HepG2 (cell line): ENCODE data around the gene PIK3C3.

ENCODE experiments used
- CBX5 ChIP-seq: sonication (generic); formaldehyde crosslinking; IDR thresholded peaks from 2 replicates; pipeline ENCODE4 v1.4.0; 2020; ENCODE audit warnings: missing genetic modification reagents, borderline replicate concordance
- EED ChIP-seq: sonication (generic); formaldehyde crosslinking; IDR thresholded peaks from 2 replicates; pipeline ENCODE4 v1.5.0; 2020; ENCODE audit warnings: mild to moderate bottlenecking, missing genetic modification reagents
- FOXK1 ChIP-seq: sonication (generic); formaldehyde crosslinking; IDR thresholded peaks from 2 replicates; pipeline ENCODE4 v1.4.0; 2020; ENCODE audit warnings: low read depth, missing genetic modification reagents, borderline replicate concordance
- GABPB1 ChIP-seq: IDR thresholded peaks from 2 replicates; pipeline ENCODE4 v1.6.1; 2016; ENCODE audit warnings: mild to moderate bottlenecking, missing genetic modification reagents, moderate library complexity, missing compliant biosample characterization
- MYNN ChIP-seq: sonication (generic); formaldehyde crosslinking; IDR thresholded peaks from 2 replicates; pipeline ENCODE4 v1.4.0; 2020; ENCODE audit warnings: mild to moderate bottlenecking, low read depth, missing genetic modification reagents
- ZFP36L1 ChIP-seq: sonication (generic); formaldehyde crosslinking; IDR thresholded peaks from 2 replicates; pipeline ENCODE4 v1.8.0; 2022; ENCODE audit warnings: mild to moderate bottlenecking, missing genetic modification reagents, moderate library complexity
- ZNF274 ChIP-seq: sonication (generic); formaldehyde crosslinking; IDR thresholded peaks from 2 replicates; pipeline ENCODE4 v1.5.1; 2020; ENCODE audit warnings: mild to moderate bottlenecking, missing genetic modification reagents
- ZNF468 ChIP-seq: sonication (generic); formaldehyde crosslinking; IDR thresholded peaks from 2 replicates; pipeline ENCODE4 v1.8.0; 2022; ENCODE audit warnings: mild to moderate bottlenecking, moderate library complexity, missing genetic modification reagents
- ZNF777 ChIP-seq: sonication (generic); formaldehyde crosslinking; IDR thresholded peaks from 2 replicates; pipeline ENCODE4 v1.4.0; 2020; ENCODE audit warnings: missing genetic modification reagents
- TF ChIP-seq, protein P1 (sequence below): sonication (generic); formaldehyde crosslinking; IDR thresholded peaks from 2 replicates; pipeline ENCODE4 v1.4.0; 2020; ENCODE audit warnings: missing genetic modification reagents, borderline replicate concordance
- TF ChIP-seq, protein P2 (sequence below): sonication (generic); formaldehyde crosslinking; IDR thresholded peaks from 2 replicates; pipeline ENCODE4 v1.5.0; 2020; ENCODE audit warnings: mild to moderate bottlenecking, missing genetic modification reagents, moderate library complexity
- TF ChIP-seq, protein P3 (sequence below): sonication (generic); formaldehyde crosslinking; IDR thresholded peaks from 2 replicates; pipeline ENCODE4 v1.4.0; 2020; ENCODE audit warnings: missing genetic modification reagents, borderline replicate concordance
- TF ChIP-seq, protein P4 (sequence below): sonication (generic); formaldehyde crosslinking; IDR thresholded peaks from 2 replicates; pipeline ENCODE4 v1.9.0; 2021; ENCODE audit warnings: missing genetic modification reagents, borderline replicate concordance

DNA sequence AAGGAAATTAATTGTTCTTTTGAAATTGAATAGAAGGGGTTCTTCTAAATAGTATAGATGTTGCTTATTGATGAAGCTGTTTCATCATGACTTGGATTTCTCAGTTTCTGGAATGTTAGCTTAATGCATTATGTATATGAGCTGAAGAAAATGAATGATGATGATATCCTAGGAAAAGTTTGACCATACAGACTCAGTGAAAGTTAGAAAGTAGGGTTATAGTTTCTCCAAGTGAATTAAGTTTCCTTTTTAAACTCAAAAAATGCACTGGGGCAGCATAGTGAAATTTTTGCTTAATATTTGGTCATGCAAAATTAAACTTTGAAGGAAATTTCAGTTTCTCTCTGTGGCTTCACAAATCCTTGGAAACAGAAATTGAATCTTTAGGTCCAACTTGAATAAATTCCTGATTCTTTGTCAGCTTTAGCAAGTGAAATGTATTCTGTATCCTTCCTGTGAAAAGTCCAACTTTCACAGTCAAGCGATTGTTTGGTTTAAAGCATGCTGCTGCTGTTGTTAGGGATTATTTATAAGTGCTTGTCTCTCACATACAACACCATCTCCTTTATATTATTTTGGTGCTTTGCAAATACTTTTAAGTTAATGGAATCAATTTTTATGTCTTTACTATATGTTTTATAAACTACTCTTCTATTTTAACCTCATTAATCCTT lies 78.2 kb downstream of the PIK3C3 start:
- no peak for TF ChIP-seq CBX5 (CRISPR knock-in tag)
- TF ChIP-seq ZNF777 (CRISPR knock-in tag): no peak
- TF ChIP-seq, protein P1, sequence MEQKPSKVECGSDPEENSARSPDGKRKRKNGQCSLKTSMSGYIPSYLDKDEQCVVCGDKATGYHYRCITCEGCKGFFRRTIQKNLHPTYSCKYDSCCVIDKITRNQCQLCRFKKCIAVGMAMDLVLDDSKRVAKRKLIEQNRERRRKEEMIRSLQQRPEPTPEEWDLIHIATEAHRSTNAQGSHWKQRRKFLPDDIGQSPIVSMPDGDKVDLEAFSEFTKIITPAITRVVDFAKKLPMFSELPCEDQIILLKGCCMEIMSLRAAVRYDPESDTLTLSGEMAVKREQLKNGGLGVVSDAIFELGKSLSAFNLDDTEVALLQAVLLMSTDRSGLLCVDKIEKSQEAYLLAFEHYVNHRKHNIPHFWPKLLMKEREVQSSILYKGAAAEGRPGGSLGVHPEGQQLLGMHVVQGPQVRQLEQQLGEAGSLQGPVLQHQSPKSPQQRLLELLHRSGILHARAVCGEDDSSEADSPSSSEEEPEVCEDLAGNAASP: no peak
- no peak for TF ChIP-seq ZFP36L1 (CRISPR knock-in tag)
- TF ChIP-seq, protein P2, sequence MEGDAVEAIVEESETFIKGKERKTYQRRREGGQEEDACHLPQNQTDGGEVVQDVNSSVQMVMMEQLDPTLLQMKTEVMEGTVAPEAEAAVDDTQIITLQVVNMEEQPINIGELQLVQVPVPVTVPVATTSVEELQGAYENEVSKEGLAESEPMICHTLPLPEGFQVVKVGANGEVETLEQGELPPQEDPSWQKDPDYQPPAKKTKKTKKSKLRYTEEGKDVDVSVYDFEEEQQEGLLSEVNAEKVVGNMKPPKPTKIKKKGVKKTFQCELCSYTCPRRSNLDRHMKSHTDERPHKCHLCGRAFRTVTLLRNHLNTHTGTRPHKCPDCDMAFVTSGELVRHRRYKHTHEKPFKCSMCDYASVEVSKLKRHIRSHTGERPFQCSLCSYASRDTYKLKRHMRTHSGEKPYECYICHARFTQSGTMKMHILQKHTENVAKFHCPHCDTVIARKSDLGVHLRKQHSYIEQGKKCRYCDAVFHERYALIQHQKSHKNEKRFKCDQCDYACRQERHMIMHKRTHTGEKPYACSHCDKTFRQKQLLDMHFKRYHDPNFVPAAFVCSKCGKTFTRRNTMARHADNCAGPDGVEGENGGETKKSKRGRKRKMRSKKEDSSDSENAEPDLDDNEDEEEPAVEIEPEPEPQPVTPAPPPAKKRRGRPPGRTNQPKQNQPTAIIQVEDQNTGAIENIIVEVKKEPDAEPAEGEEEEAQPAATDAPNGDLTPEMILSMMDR (CRISPR knock-in tag): no peak
- TF ChIP-seq MYNN: no peak
- TF ChIP-seq, protein P3, sequence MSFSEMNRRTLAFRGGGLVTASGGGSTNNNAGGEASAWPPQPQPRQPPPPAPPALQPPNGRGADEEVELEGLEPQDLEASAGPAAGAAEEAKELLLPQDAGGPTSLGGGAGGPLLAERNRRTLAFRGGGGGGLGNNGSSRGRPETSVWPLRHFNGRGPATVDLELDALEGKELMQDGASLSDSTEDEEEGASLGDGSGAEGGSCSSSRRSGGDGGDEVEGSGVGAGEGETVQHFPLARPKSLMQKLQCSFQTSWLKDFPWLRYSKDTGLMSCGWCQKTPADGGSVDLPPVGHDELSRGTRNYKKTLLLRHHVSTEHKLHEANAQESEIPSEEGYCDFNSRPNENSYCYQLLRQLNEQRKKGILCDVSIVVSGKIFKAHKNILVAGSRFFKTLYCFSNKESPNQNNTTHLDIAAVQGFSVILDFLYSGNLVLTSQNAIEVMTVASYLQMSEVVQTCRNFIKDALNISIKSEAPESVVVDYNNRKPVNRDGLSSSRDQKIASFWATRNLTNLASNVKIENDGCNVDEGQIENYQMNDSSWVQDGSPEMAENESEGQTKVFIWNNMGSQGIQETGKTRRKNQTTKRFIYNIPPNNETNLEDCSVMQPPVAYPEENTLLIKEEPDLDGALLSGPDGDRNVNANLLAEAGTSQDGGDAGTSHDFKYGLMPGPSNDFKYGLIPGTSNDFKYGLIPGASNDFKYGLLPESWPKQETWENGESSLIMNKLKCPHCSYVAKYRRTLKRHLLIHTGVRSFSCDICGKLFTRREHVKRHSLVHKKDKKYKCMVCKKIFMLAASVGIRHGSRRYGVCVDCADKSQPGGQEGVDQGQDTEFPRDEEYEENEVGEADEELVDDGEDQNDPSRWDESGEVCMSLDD (CRISPR knock-in tag): no peak
- no peak for TF ChIP-seq EED (CRISPR knock-in tag)
- no peak for TF ChIP-seq FOXK1 (CRISPR knock-in tag)
- TF ChIP-seq GABPB1 (CRISPR knock-in tag): no peak
- no peak for TF ChIP-seq ZNF274 (CRISPR knock-in tag)
- TF ChIP-seq ZNF468: no peak
- TF ChIP-seq, protein P4, sequence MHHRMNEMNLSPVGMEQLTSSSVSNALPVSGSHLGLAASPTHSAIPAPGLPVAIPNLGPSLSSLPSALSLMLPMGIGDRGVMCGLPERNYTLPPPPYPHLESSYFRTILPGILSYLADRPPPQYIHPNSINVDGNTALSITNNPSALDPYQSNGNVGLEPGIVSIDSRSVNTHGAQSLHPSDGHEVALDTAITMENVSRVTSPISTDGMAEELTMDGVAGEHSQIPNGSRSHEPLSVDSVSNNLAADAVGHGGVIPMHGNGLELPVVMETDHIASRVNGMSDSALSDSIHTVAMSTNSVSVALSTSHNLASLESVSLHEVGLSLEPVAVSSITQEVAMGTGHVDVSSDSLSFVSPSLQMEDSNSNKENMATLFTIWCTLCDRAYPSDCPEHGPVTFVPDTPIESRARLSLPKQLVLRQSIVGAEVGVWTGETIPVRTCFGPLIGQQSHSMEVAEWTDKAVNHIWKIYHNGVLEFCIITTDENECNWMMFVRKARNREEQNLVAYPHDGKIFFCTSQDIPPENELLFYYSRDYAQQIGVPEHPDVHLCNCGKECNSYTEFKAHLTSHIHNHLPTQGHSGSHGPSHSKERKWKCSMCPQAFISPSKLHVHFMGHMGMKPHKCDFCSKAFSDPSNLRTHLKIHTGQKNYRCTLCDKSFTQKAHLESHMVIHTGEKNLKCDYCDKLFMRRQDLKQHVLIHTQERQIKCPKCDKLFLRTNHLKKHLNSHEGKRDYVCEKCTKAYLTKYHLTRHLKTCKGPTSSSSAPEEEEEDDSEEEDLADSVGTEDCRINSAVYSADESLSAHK (CRISPR knock-in tag): no peak
